ENCODE data around the gene ZNF12. TPM values are rescaled to one million over a fixed set of nuclear protein-coding genes. Genes with fewer than 3 reads are reported as not detected.

ZNF12 gene
- polyA plus RNA-seq, 2 donors, result 7.0 to 7.9 TPM

- Histone ChIP-seq H3K9me3 (ENCODE audit: control insufficient read depth in 2 of 2, insufficient read depth in 1 of 2, low read depth in 1 of 2, low read length in 1 of 2) (peaks cover 0 to 20% of the 10 kb centered on the region in 2 donors), H3K4me1 (ENCODE audit: control insufficient read depth in 2 of 2, insufficient read depth in 2 of 2, low read length in 1 of 2) (peaks cover 2 to 3% of the 10 kb centered on the region in 2 donors), H3K27ac (ENCODE audit: low read depth in 2 of 2, low read length in 1 of 2) (no peak overlapping the region), H3K36me3 (ENCODE audit: control insufficient read depth in 2 of 2, insufficient read depth in 2 of 2, low read length in 1 of 2) (peaks cover 12 to 33% of the 10 kb centered on the region in 2 donors), H3K27me3 (ENCODE audit: control insufficient read depth in 1 of 2, insufficient read depth in 2 of 2, low read length in 2 of 2) (no peaks in the 10 kb centered on the region), H3K4me3 (ENCODE audit: low read depth in 1 of 2, low read length in 2 of 2) (no peak overlapping the region)
- 92% methylated on average over 16 to 17 of the region's 17 CpGs for WGBS, 2 donors
Observed at GRCh38 chr7:6655636-6656385, 50.9 kb downstream of the ZNF12 start.

GRCh38 chr7:6654842-6655610 is 51.7 kb downstream of the ZNF12 start:
- Histone ChIP-seq H3K4me3 (ENCODE audit: low read depth in 1 of 2, low read length in 2 of 2) (no peak overlapping the region), H3K9me3 (ENCODE audit: control insufficient read depth in 2 of 2, insufficient read depth in 1 of 2, low read depth in 1 of 2, low read length in 1 of 2) (peaks cover 0 to 20% of the 10 kb centered on the region in 2 donors), H3K27me3 (ENCODE audit: control insufficient read depth in 1 of 2, insufficient read depth in 2 of 2, low read length in 2 of 2) (no peaks in the 10 kb centered on the region), H3K36me3 (ENCODE audit: control insufficient read depth in 2 of 2, insufficient read depth in 2 of 2, low read length in 1 of 2) (peaks cover 12 to 38% of the 10 kb centered on the region in 2 donors), H3K27ac (ENCODE audit: low read depth in 2 of 2, low read length in 1 of 2) (no peak overlapping the region), H3K4me1 (ENCODE audit: control insufficient read depth in 2 of 2, insufficient read depth in 2 of 2, low read length in 1 of 2) (peaks cover 2 to 3% of the 10 kb centered on the region in 2 donors)
- 93 to 95% methylated on average over 48 of the region's 48 CpGs for WGBS, 2 donors

GRCh38 chr7:6654113-6654841 is 52.5 kb downstream of the ZNF12 start:
- H3K9me3 ChIP-seq (ENCODE audit: control insufficient read depth in 2 of 2, insufficient read depth in 1 of 2, low read depth in 1 of 2, low read length in 1 of 2), result peaks cover 0 to 20% of the 10 kb centered on the region in 2 donors
- H3K27ac ChIP-seq (ENCODE audit: low read depth in 2 of 2, low read length in 1 of 2), result no peak overlapping the region
- WGBS, 2 donors, result 95 to 96% methylated on average over 91 to 94 of the region's 94 CpGs
- H3K27me3 ChIP-seq (ENCODE audit: control insufficient read depth in 1 of 2, insufficient read depth in 2 of 2, low read length in 2 of 2), result no peaks in the 10 kb centered on the region
- H3K4me1 ChIP-seq (ENCODE audit: control insufficient read depth in 2 of 2, insufficient read depth in 2 of 2, low read length in 1 of 2), result peaks cover 0 to 2% of the 10 kb centered on the region in 2 donors
- H3K36me3 ChIP-seq (ENCODE audit: control insufficient read depth in 2 of 2, insufficient read depth in 2 of 2, low read length in 1 of 2), result peaks cover 12 to 44% of the 10 kb centered on the region in 2 donors
- H3K4me3 ChIP-seq (ENCODE audit: low read depth in 1 of 2, low read length in 2 of 2), result no peak overlapping the region

- 94 to 95% methylated on average over 104 to 146 of the region's 146 CpGs for WGBS, 2 donors
- Histone ChIP-seq H3K9me3 (ENCODE audit: control insufficient read depth in 2 of 2, insufficient read depth in 1 of 2, low read depth in 1 of 2, low read length in 1 of 2) (peaks cover 0 to 20% of the 10 kb centered on the region in 2 donors), H3K4me1 (ENCODE audit: control insufficient read depth in 2 of 2, insufficient read depth in 2 of 2, low read length in 1 of 2) (peaks cover 0 to 2% of the 10 kb centered on the region in 2 donors), H3K36me3 (ENCODE audit: control insufficient read depth in 2 of 2, insufficient read depth in 2 of 2, low read length in 1 of 2) (peaks cover 12 to 53% of the 10 kb centered on the region in 2 donors), H3K4me3 (ENCODE audit: low read depth in 1 of 2, low read length in 2 of 2) (no peak overlapping the region), H3K27ac (ENCODE audit: low read depth in 2 of 2, low read length in 1 of 2) (no peak overlapping the region), H3K27me3 (ENCODE audit: control insufficient read depth in 1 of 2, insufficient read depth in 2 of 2, low read length in 2 of 2) (no peaks in the 10 kb centered on the region)
Observed at GRCh38 chr7:6653071-6654003, 53.4 kb downstream of the ZNF12 start.

- no peak overlapping the region for H3K4me3 ChIP-seq (ENCODE audit: low read depth in 1 of 2, low read length in 2 of 2)
- H3K4me1 ChIP-seq (ENCODE audit: control insufficient read depth in 2 of 2, insufficient read depth in 2 of 2, low read length in 1 of 2), result peaks cover 0 to 2% of the 10 kb centered on the region in 2 donors
- no peak overlapping the region for H3K27ac ChIP-seq (ENCODE audit: low read depth in 2 of 2, low read length in 1 of 2)
- 96 to 98% methylated on average over 63 to 75 of the region's 75 CpGs for WGBS, 2 donors
- peaks cover 0 to 20% of the 10 kb centered on the region in 2 donors for H3K9me3 ChIP-seq (ENCODE audit: control insufficient read depth in 2 of 2, insufficient read depth in 1 of 2, low read depth in 1 of 2, low read length in 1 of 2)
- H3K36me3 ChIP-seq (ENCODE audit: control insufficient read depth in 2 of 2, insufficient read depth in 2 of 2, low read length in 1 of 2), result peaks cover 12 to 56% of the 10 kb centered on the region in 2 donors
- no peaks in the 10 kb centered on the region for H3K27me3 ChIP-seq (ENCODE audit: control insufficient read depth in 1 of 2, insufficient read depth in 2 of 2, low read length in 2 of 2)
Observed at GRCh38 chr7:6652446-6653011, 54.2 kb downstream of the ZNF12 start.

- Histone ChIP-seq H3K27ac (ENCODE audit: low read depth in 2 of 2, low read length in 1 of 2) (no peak overlapping the region), H3K9me3 (ENCODE audit: control insufficient read depth in 2 of 2, insufficient read depth in 1 of 2, low read depth in 1 of 2, low read length in 1 of 2) (peaks cover 0 to 20% of the 10 kb centered on the region in 2 donors), H3K4me1 (ENCODE audit: control insufficient read depth in 2 of 2, insufficient read depth in 2 of 2, low read length in 1 of 2) (peaks cover 0 to 4% of the 10 kb centered on the region in 2 donors), H3K36me3 (ENCODE audit: control insufficient read depth in 2 of 2, insufficient read depth in 2 of 2, low read length in 1 of 2) (peaks cover 12 to 61% of the 10 kb centered on the region in 2 donors), H3K4me3 (ENCODE audit: low read depth in 1 of 2, low read length in 2 of 2) (no peak overlapping the region), H3K27me3 (ENCODE audit: control insufficient read depth in 1 of 2, insufficient read depth in 2 of 2, low read length in 2 of 2) (no peaks in the 10 kb centered on the region)
- WGBS, 2 donors, result 97 to 98% methylated on average over 32 of the region's 32 CpGs
Observed at GRCh38 chr7:6651851-6652445, 54.8 kb downstream of the ZNF12 start.

- H3K27ac ChIP-seq (ENCODE audit: low read depth in 2 of 2, low read length in 1 of 2), result no peak overlapping the region
- H3K36me3 ChIP-seq (ENCODE audit: control insufficient read depth in 2 of 2, insufficient read depth in 2 of 2, low read length in 1 of 2), result peaks cover 16 to 72% of the 10 kb centered on the region in 2 donors
- H3K4me1 ChIP-seq (ENCODE audit: control insufficient read depth in 2 of 2, insufficient read depth in 2 of 2, low read length in 1 of 2), result peaks cover 0 to 4% of the 10 kb centered on the region in 2 donors
- WGBS, 2 donors, result 96 to 97% methylated on average over 12 of the region's 12 CpGs
- H3K4me3 ChIP-seq (ENCODE audit: low read depth in 1 of 2, low read length in 2 of 2), result no peak overlapping the region
- H3K9me3 ChIP-seq (ENCODE audit: control insufficient read depth in 2 of 2, insufficient read depth in 1 of 2, low read depth in 1 of 2, low read length in 1 of 2), result peaks cover 0 to 20% of the 10 kb centered on the region in 2 donors
- no peaks in the 10 kb centered on the region for H3K27me3 ChIP-seq (ENCODE audit: control insufficient read depth in 1 of 2, insufficient read depth in 2 of 2, low read length in 2 of 2)
Observed at GRCh38 chr7:6650521-6651011, 56.2 kb downstream of the ZNF12 start.

GRCh38 chr7:6650086-6650485 is 56.7 kb downstream of the ZNF12 start:
- no peak overlapping the region for H3K27ac ChIP-seq (ENCODE audit: low read depth in 2 of 2, low read length in 1 of 2)
- 95 to 96% methylated on average over 10 of the region's 10 CpGs for WGBS, 2 donors

More at GRCh38 chr7:6650086-6650485, 56.7 kb downstream of the ZNF12 start:
- peaks cover 0 to 20% of the 10 kb centered on the region in 2 donors for H3K9me3 ChIP-seq (ENCODE audit: control insufficient read depth in 2 of 2, insufficient read depth in 1 of 2, low read depth in 1 of 2, low read length in 1 of 2)
- peaks cover 16 to 72% of the 10 kb centered on the region in 2 donors for H3K36me3 ChIP-seq (ENCODE audit: control insufficient read depth in 2 of 2, insufficient read depth in 2 of 2, low read length in 1 of 2)
- H3K4me1 ChIP-seq (ENCODE audit: control insufficient read depth in 2 of 2, insufficient read depth in 2 of 2, low read length in 1 of 2), result peaks cover 0 to 4% of the 10 kb centered on the region in 2 donors
- no peak overlapping the region for H3K4me3 ChIP-seq (ENCODE audit: low read depth in 1 of 2, low read length in 2 of 2)
- H3K27me3 ChIP-seq (ENCODE audit: control insufficient read depth in 1 of 2, insufficient read depth in 2 of 2, low read length in 2 of 2), result no peaks in the 10 kb centered on the region

Measured in esophagus (tissue), 2 donors.